GM23338 (cell line): ENCODE measurements around the gene TSHZ2. TPM values are rescaled to one million over a fixed set of nuclear protein-coding genes. Genes with fewer than 3 reads are reported as not detected.

Experiments
- CREB1 ChIP-seq: fragments of 250-450 bp; sonication (Bioruptor Pico); IDR thresholded peaks from 2 replicates; pipeline ENCODE4 v1.5.0; 2020; ENCODE audit warnings: low read depth, mild to moderate bottlenecking, moderate library complexity
- CTCF ChIP-seq, 2 experiments: fragments of 200-600 bp in 1 of 2; sonication (generic) in 1 of 2; conservative IDR thresholded peaks; 2 replicates each; pipeline versions ENCODE4 v1.5.1 to v1.6.1; 2016 to 2017; ENCODE audit warnings: antibody characterized with exemption in 2 of 2, low read depth in 2 of 2, mild to moderate bottlenecking in 2 of 2, moderate library complexity in 1 of 2
- EZH2 ChIP-seq: fragments of 200-600 bp; sonication (generic); IDR thresholded peaks from one replicate; pipeline ENCODE4 v1.8.0; 2017; ENCODE audit warnings: antibody characterized with exemption, mild to moderate bottlenecking, low read depth; ENCODE audit not compliant: unreplicated experiment
- JUNB ChIP-seq: IDR thresholded peaks from one replicate; pipeline ENCODE4 v1.6.1; 2016; ENCODE audit warnings: antibody characterized with exemption; ENCODE audit not compliant: unreplicated experiment
- NANOG ChIP-seq: IDR thresholded peaks from 2 replicates; pipeline ENCODE4 v1.6.1; 2016; ENCODE audit warnings: antibody characterized with exemption, borderline replicate concordance
- POLR2AphosphoS5 ChIP-seq: IDR thresholded peaks from 2 replicates; pipeline ENCODE4 v1.6.1; 2016; ENCODE audit warnings: antibody characterized with exemption, low read depth
- STAT1 ChIP-seq: IDR thresholded peaks from one replicate; pipeline ENCODE4 v1.6.1; 2016; ENCODE audit warnings: antibody characterized with exemption; ENCODE audit not compliant: unreplicated experiment
- ZNF331 ChIP-seq: fragments of 250-450 bp; sonication (Bioruptor Pico); IDR thresholded peaks from 2 replicates; pipeline ENCODE4 v1.5.0; 2020; ENCODE audit warnings: low read depth, mild to moderate bottlenecking, moderate library complexity
- ZNF462 ChIP-seq: fragments of 250-450 bp; sonication (Bioruptor Pico); IDR thresholded peaks from 2 replicates; pipeline ENCODE4 v1.5.0; 2020; ENCODE audit warnings: mild to moderate bottlenecking, moderate library complexity
- polyA plus RNA-seq: library from polyadenylated mRNA; unstranded; fragments of >200 nt; fragmentation: Nextera tagmentation; extraction: Ambion mirVana; gene quantifications from 2 replicates; pipeline ENCODE4 v1.2.1, GENCODE V29; 2016
- total RNA-seq: library from RNA; depleted of rRNA; stranded (reverse); fragments of >200 nt; shearing (Covaris generic); gene quantifications from 2 replicates; pipeline ENCODE4 v1.2.3, GENCODE V29; 2014

TSHZ2 gene
- total and polyA plus RNA-seq, 2 experiments from 2014 or later = 0.49 to 1.3 TPM

GRCh38 chr20:53296451-53297153 lies 324.4 kb downstream of the TSHZ2 start (continued):
- TF ChIP-seq ZNF462 (CRISPR knock-in tag) (no peak), JUNB (no peak), EZH2 (no peak), POLR2AphosphoS5 (no peak), CREB1 (CRISPR knock-in tag) (no peak), CTCF (conservative IDR thresholded peaks at IDR 0.05; ENCODE audit: low read depth in 2 of 2) (no peak), STAT1 (no peak), ZNF331 (CRISPR knock-in tag) (no peak), NANOG (no peak)
